HUDEP-2 (cell line): ENCODE measurements around the gene DEGS2.

Source experiments
- DNase-seq, 76 experiments: peaks; one replicate each; lab custom pipeline; 2025; ENCODE audit not compliant: unreplicated experiment in 76 of 76; lab: John Stamatoyannopoulos, UW

Gene DEGS2

GRCh38 chr14:100117633-100118395 is 41.6 kb downstream of the DEGS2 start:
- DNase-seq, result no peak

GRCh38 chr14:100117026-100117425 is 42.4 kb downstream of the DEGS2 start:
- no peak for DNase-seq

GRCh38 chr14:100116134-100116533 is 43.3 kb downstream of the DEGS2 start:
- DNase-seq, result no peak

- no peak for DNase-seq
These were observed 43.7 kb downstream of the DEGS2 start for GRCh38 chr14:100115726-100116125.

GRCh38 chr14:100115236-100115635 is 44.2 kb downstream of the DEGS2 start:
- no peak for DNase-seq

- DNase-seq, result no peak
These were observed 45.2 kb downstream of the DEGS2 start for GRCh38 chr14:100114109-100114765.

GRCh38 chr14:100111931-100112704 is 47.3 kb downstream of the DEGS2 start:
- DNase-seq, result no peak

- DNase-seq, result no peak
These were observed 48.6 kb downstream of the DEGS2 start for GRCh38 chr14:100110816-100111215.

GRCh38 chr14:100109594-100109955 is 49.9 kb downstream of the DEGS2 start:
- DNase-seq, result no peak

GRCh38 chr14:100108840-100109593 is 50.4 kb downstream of the DEGS2 start:
- no peak for DNase-seq

- peak in 71 of 76 experiments; percentile 3 to 86 (median 66) for DNase-seq
These were observed 51.2 kb downstream of the DEGS2 start for GRCh38 chr14:100108042-100108825.

GRCh38 chr14:100107236-100107635 is 52.2 kb downstream of the DEGS2 start:
- DNase-seq, result peak in 1 of 76 experiments; percentile 9

GRCh38 chr14:100106250-100107112 is 53.0 kb downstream of the DEGS2 start:
- DNase-seq, result no peak

- DNase-seq, result no peak
These were observed 53.9 kb downstream of the DEGS2 start for GRCh38 chr14:100105357-100106169.

GRCh38 chr14:100104523-100105300 is 54.7 kb downstream of the DEGS2 start:
- no peak for DNase-seq

GRCh38 chr14:100104006-100104352 is 55.5 kb downstream of the DEGS2 start:
- DNase-seq, result no peak

GRCh38 chr14:100103250-100104005 is 56.0 kb downstream of the DEGS2 start:
- DNase-seq, result no peak
